AG10803 (cell line): ENCODE results near the gene SLC5A2.
A peak's percentile ranks its signal among the peaks of the same experiment; 100 is the strongest.

Experiments
- DNase-seq: peaks from one replicate; pipeline ENCODE4 v3.0.0; 2010; ENCODE audit warnings: low read depth
- H3K4me3 ChIP-seq: 2 replicates; pipeline ENCODE4 v1.5.1; 2011; ENCODE audit warnings: mild to moderate bottlenecking, low read length, control low read depth
- CTCF ChIP-seq: conservative IDR thresholded peaks from 2 replicates; pipeline ENCODE4 v1.5.1; 2011; ENCODE audit warnings: mild to moderate bottlenecking, low read length, control low read depth, inconsistent platforms

SLC5A2 gene

GRCh38 chr16:31461921-31462804 lies 20.8 kb upstream of the SLC5A2 start:
- no peak for TF ChIP-seq CTCF
- no peak for DNase-seq
- H3K4me3 ChIP-seq = no peak overlapping the region

- DNase-seq = no peak
- no peak overlapping the region for H3K4me3 ChIP-seq
- TF ChIP-seq CTCF = no peak
Observed at GRCh38 chr16:31464348-31464769, 18.6 kb upstream of the SLC5A2 start.

GRCh38 chr16:31464781-31465260 lies 18.1 kb upstream of the SLC5A2 start:
- DNase-seq = no peak
- no peak overlapping the region for H3K4me3 ChIP-seq
- TF ChIP-seq CTCF = no peak

- no peak for TF ChIP-seq CTCF
- DNase-seq = no peak
- H3K4me3 ChIP-seq = no peak overlapping the region
Observed at GRCh38 chr16:31465788-31466370, 17.0 kb upstream of the SLC5A2 start.

GRCh38 chr16:31466381-31466841 lies 16.5 kb upstream of the SLC5A2 start:
- no peak for DNase-seq
- no peak for TF ChIP-seq CTCF
- no peak overlapping the region for H3K4me3 ChIP-seq

- H3K4me3 ChIP-seq = no peak overlapping the region
- peak; percentile 43 for DNase-seq
Observed at GRCh38 chr16:31467151-31467773, 15.7 kb upstream of the SLC5A2 start.

More at GRCh38 chr16:31467151-31467773, 15.7 kb upstream of the SLC5A2 start:
- no peak for TF ChIP-seq CTCF
